ENCODE results near the gene SFT2D3. TPM values are rescaled to one million over a fixed set of nuclear protein-coding genes. Genes with fewer than 3 reads are reported as not detected.
A peak's percentile ranks its signal among the peaks of the same experiment; 100 is the strongest.

The SFT2D3 gene
- total and polyA plus RNA-seq, 4 experiments from 2014 or later: 1.5 to 15.4 (median 7.9) TPM

- Mint-ChIP-seq H3K36me3 (peaks cover 0 to 13% of the 10 kb centered on the region in 2 donors), H3K4me3 (peak overlapping the region in 1 of 8 donors; percentile 21), H3K27ac (peak overlapping the region in 4 of 7 donors; percentile 55 to 77 (median 59)), H3K27me3 (no peaks in the 10 kb centered on the region), H3K9me3 (peaks cover 0 to 4% (median 0%) of the 10 kb centered on the region in 8 donors), H3K4me1 (peaks cover 11 to 35% (median 19%) of the 10 kb centered on the region in 4 donors)
- intact Hi-C loops (cut with micrococcal nuclease): no loop called here
- Histone ChIP-seq H3K27ac (ENCODE audit: low read depth, low read length) (no peak overlapping the region), H3K4me1 (ENCODE audit: insufficient read depth, low read length) (peaks cover 25% of the 10 kb centered on the region), H3K27me3 (ENCODE audit: insufficient read depth, low read length) (no peaks in the 10 kb centered on the region), H3K9me3 (ENCODE audit: control insufficient read depth in 1 of 2, low read length in 2 of 2) (no peaks in the 10 kb centered on the region), H3K4me3 (ENCODE audit: low read length in 2 of 2) (no peak overlapping the region), H3K36me3 (ENCODE audit: insufficient read depth, low read length) (no peaks in the 10 kb centered on the region)
- ChIA-PET CTCF (ENCODE audit: partially characterized antibody) (no interaction called here), POLR2A (ENCODE audit: partially characterized antibody) (no interaction called here)
- no peak for DNase-seq
Observed at GRCh38 chr2:127698553-127699355, 2.5 kb upstream of the SFT2D3 start.

DNA sequence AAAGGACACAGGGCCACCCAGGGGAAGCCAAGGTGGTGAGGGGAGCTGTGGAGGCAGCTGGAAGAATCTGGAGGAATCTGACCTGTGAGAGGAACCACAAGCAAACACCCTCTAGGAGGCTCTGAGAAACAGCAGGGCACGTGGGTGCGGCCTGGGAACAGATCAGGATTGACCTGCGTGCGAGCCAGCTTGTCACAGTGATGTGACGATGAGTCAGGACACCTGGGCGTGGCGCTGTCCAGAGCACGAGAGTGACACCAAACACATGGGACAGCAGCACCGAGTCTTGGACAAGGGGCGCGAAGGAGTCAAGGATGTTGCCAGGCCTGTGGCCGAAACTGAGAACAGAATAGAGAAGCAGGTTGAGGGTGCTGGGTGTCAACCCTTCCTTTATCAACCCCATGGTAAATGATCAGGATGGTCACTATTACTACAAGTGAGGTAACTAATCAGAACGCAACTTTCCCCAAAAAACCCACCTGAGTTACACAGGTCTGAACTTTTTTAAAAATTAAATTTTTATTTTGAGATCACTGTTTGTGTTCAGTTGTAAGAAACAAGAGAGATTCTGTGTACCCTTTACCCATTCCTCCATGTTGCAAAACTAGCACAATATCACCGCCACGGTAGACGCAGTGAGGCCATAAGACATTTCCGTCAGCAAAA is 637 bp upstream of the SFT2D3 start:
- peak overlapping the region; percentile 74 to 93 for H3K4me3 ChIP-seq (ENCODE audit: low read length in 2 of 2)
- Mint-ChIP-seq H3K9me3 (peaks cover 0 to 4% (median 0%) of the 10 kb centered on the region in 8 donors), H3K4me3 (peak overlapping the region; percentile 91 to 95 (median 92)), H3K4me1 (peaks cover 25 to 53% (median 34%) of the 10 kb centered on the region in 4 donors), H3K27me3 (no peaks in the 10 kb centered on the region), H3K36me3 (peaks cover 7 to 24% of the 10 kb centered on the region in 2 donors), H3K27ac (peak overlapping the region; percentile 97 to 99 (median 98))
- ChIA-PET CTCF (ENCODE audit: partially characterized antibody) (no interaction called here), POLR2A (ENCODE audit: partially characterized antibody) (interaction anchor here (0.6 to 2.5 kb wide), 18 partner anchors 10 to 444 kb away, joined by 3 to 28 read pairs (median 8); partner anchors contain the start of genes AMMECR1L, IWS1, POLR2D and UGGT1)
- H3K27ac ChIP-seq (ENCODE audit: low read depth, low read length): peak overlapping the region; percentile 90
- H3K27me3 ChIP-seq (ENCODE audit: insufficient read depth, low read length): no peaks in the 10 kb centered on the region
- intact Hi-C loops (cut with micrococcal nuclease): loop anchor here (1.0 to 5.0 kb wide), 7 partner anchors 51 to 390 kb away; partner anchors contain the start of genes IWS1, SAP130 and UGGT1
- no peaks in the 10 kb centered on the region for H3K36me3 ChIP-seq (ENCODE audit: insufficient read depth, low read length)
- peaks cover 42% of the 10 kb centered on the region for H3K4me1 ChIP-seq (ENCODE audit: insufficient read depth, low read length)
- DNase-seq: no peak
- H3K9me3 ChIP-seq (ENCODE audit: control insufficient read depth in 1 of 2, low read length in 2 of 2): no peaks in the 10 kb centered on the region

- ChIA-PET CTCF (ENCODE audit: partially characterized antibody) (interaction anchor here (0.8 to 1.3 kb wide), 3 partner anchors 13 to 109 kb away, joined by 3 to 5 read pairs (median 3); partner anchors contain the start of gene WDR33), POLR2A (ENCODE audit: partially characterized antibody) (interaction anchor here (0.6 to 2.5 kb wide), 34 partner anchors 9 to 445 kb away, joined by 3 to 28 read pairs (median 5); partner anchors contain the start of genes AMMECR1L, IWS1, POLR2D and SAP130)
- Histone ChIP-seq H3K9me3 (ENCODE audit: control insufficient read depth in 1 of 2, low read length in 2 of 2) (no peaks in the 10 kb centered on the region), H3K4me1 (ENCODE audit: insufficient read depth, low read length) (peaks cover 42% of the 10 kb centered on the region), H3K4me3 (ENCODE audit: low read length in 2 of 2) (peak overlapping the region; percentile 64 to 93), H3K27ac (ENCODE audit: low read depth, low read length) (peak overlapping the region; percentile 90), H3K27me3 (ENCODE audit: insufficient read depth, low read length) (no peaks in the 10 kb centered on the region), H3K36me3 (ENCODE audit: insufficient read depth, low read length) (peaks cover 11% of the 10 kb centered on the region)
- Mint-ChIP-seq H3K36me3 (peaks cover 7 to 32% of the 10 kb centered on the region in 2 donors), H3K4me3 (peak overlapping the region; percentile 80 to 94 (median 91)), H3K4me1 (peaks cover 26 to 53% (median 36%) of the 10 kb centered on the region in 4 donors), H3K27me3 (no peaks in the 10 kb centered on the region), H3K9me3 (peaks cover 0 to 4% (median 0%) of the 10 kb centered on the region in 8 donors), H3K27ac (peak overlapping the region; percentile 88 to 99 (median 94))
- DNase-seq: peak; percentile 82 to 86 (median 86)
- intact Hi-C loops (cut with micrococcal nuclease): loop anchor here (1.0 to 5.0 kb wide), 7 partner anchors 53 to 389 kb away; partner anchors contain the start of genes IWS1, SAP130 and UGGT1
Observed at GRCh38 chr2:127701651-127702394, 526 bp downstream of the SFT2D3 start.

- Histone ChIP-seq H3K27ac (ENCODE audit: low read depth, low read length) (peak overlapping the region; percentile 90), H3K27me3 (ENCODE audit: insufficient read depth, low read length) (no peaks in the 10 kb centered on the region), H3K4me3 (ENCODE audit: low read length in 2 of 2) (peak overlapping the region; percentile 44 to 64), H3K9me3 (ENCODE audit: control insufficient read depth in 1 of 2, low read length in 2 of 2) (no peaks in the 10 kb centered on the region), H3K36me3 (ENCODE audit: insufficient read depth, low read length) (peaks cover 14% of the 10 kb centered on the region), H3K4me1 (ENCODE audit: insufficient read depth, low read length) (peaks cover 42% of the 10 kb centered on the region)
- ChIA-PET CTCF (ENCODE audit: partially characterized antibody) (interaction anchor here (0.8 to 1.3 kb wide), 3 partner anchors 12 to 109 kb away, joined by 3 to 5 read pairs (median 3); partner anchors contain the start of gene WDR33), POLR2A (ENCODE audit: partially characterized antibody) (interaction anchor here (0.6 to 2.8 kb wide), 26 partner anchors 8 to 389 kb away, joined by 3 to 28 read pairs (median 5); partner anchors contain the start of genes IWS1, POLR2D, SAP130 and UGGT1)
- intact Hi-C loops (cut with micrococcal nuclease): loop anchor here (5.0 kb wide), 1 partner anchor 110 kb away; no protein-coding TSS in a partner anchor
- peaks cover 0 to 4% (median 0%) of the 10 kb centered on the region in 8 donors for H3K9me3 Mint-ChIP-seq
- peak overlapping the region; percentile 88 to 99 (median 92) for H3K27ac Mint-ChIP-seq
- DNase-seq: no peak
- peaks cover 26 to 53% (median 36%) of the 10 kb centered on the region in 4 donors for H3K4me1 Mint-ChIP-seq
- H3K4me3 Mint-ChIP-seq: peak overlapping the region; percentile 76 to 90 (median 85)
- H3K27me3 Mint-ChIP-seq: no peaks in the 10 kb centered on the region
- peaks cover 11 to 36% of the 10 kb centered on the region in 2 donors for H3K36me3 Mint-ChIP-seq
Observed at GRCh38 chr2:127702395-127703009, 1.2 kb downstream of the SFT2D3 start.

DNA sequence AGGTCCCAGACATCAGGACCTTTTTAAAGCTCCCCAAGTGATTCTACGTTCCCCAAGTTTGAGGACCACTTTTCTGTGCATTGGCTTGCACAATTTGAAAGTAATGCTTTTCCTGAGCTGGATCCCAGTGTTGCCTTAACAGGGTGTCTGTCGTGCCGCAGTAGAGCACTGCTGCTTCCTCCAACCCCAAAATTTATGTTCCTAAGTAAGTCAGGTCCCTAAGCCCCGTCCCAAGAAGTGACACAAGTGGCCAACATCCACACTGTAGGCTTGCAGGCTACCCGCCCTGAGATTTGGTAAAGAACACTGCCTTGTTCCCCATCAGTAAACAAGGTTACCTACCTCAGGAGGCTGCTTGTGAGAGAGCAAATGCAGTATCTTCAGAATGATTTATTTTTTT is 2.0 kb downstream of the SFT2D3 start:
- Histone ChIP-seq H3K4me1 (ENCODE audit: insufficient read depth, low read length) (peaks cover 42% of the 10 kb centered on the region), H3K27me3 (ENCODE audit: insufficient read depth, low read length) (no peaks in the 10 kb centered on the region), H3K36me3 (ENCODE audit: insufficient read depth, low read length) (peaks cover 20% of the 10 kb centered on the region), H3K27ac (ENCODE audit: low read depth, low read length) (no peak overlapping the region), H3K4me3 (ENCODE audit: low read length in 2 of 2) (no peak overlapping the region), H3K9me3 (ENCODE audit: control insufficient read depth in 1 of 2, low read length in 2 of 2) (no peaks in the 10 kb centered on the region)
- Mint-ChIP-seq H3K4me3 (peak overlapping the region in 5 of 8 donors; percentile 9 to 90 (median 31)), H3K27ac (peak overlapping the region in 5 of 7 donors; percentile 22 to 99 (median 84)), H3K4me1 (peaks cover 26 to 53% (median 36%) of the 10 kb centered on the region in 4 donors), H3K36me3 (peaks cover 12 to 44% of the 10 kb centered on the region in 2 donors), H3K27me3 (no peaks in the 10 kb centered on the region), H3K9me3 (peaks cover 0 to 4% (median 0%) of the 10 kb centered on the region in 8 donors)
- POLR2A ChIA-PET (ENCODE audit: partially characterized antibody): interaction anchor here (1.3 to 2.8 kb wide), 3 partner anchors 155 to 324 kb away, joined by 5 to 28 read pairs (median 7); partner anchors contain the start of genes IWS1, POLR2D and SAP130
- CTCF ChIA-PET (ENCODE audit: partially characterized antibody): interaction anchor here (1.3 kb wide), 1 partner anchor 108 kb away, joined by 3 read pairs; the partner anchor contains the start of gene WDR33
- DNase-seq: no peak
- intact Hi-C loops (cut with micrococcal nuclease): loop anchor here (5.0 kb wide), 1 partner anchor 111 kb away; no protein-coding TSS in a partner anchor

All from CD4-positive, alpha-beta memory T cell (primary cell).